ENCODE measurements around the gene NPC1. TPM values are rescaled to one million over a fixed set of nuclear protein-coding genes. Genes with fewer than 3 reads are reported as not detected.
"Not testable (repeated sequence)": the region's sequence is repeated elsewhere in the genome, so short reads cannot be mapped to it uniquely, and the experiment has no call there.

NPC1 gene
- total and polyA plus RNA-seq, 2 donors = 29.8 to 30.5 TPM

GRCh38 chr18:23503963-23504344 is 82.4 kb downstream of the NPC1 start:
- Histone ChIP-seq H3K4me1 (ENCODE audit: insufficient read depth) (peaks cover 2% of the 10 kb centered on the region), H3K4me3 (ENCODE audit: low read depth, low read length) (peak overlapping the region; percentile 98), H3K27ac (ENCODE audit: low read depth) (no peak overlapping the region), H3K36me3 (ENCODE audit: insufficient read depth) (peaks cover 2% of the 10 kb centered on the region)
- no peak for DNase-seq (ENCODE audit: extremely low spot score)
- 3% methylated on average over 21 of the region's 21 CpGs for WGBS

- Histone ChIP-seq H3K27ac (ENCODE audit: low read depth) (peak within 1 kb of the TSS; percentile 85), H3K4me1 (ENCODE audit: insufficient read depth) (peaks cover 2% of the 10 kb centered on the region), H3K36me3 (ENCODE audit: insufficient read depth) (peaks cover 2% of the 10 kb centered on the region), H3K4me3 (ENCODE audit: low read depth, low read length) (peak within 1 kb of the TSS; percentile 98)
- peak; percentile 76 for DNase-seq (ENCODE audit: extremely low spot score)
- WGBS = under 1% methylated on average over 110 of the region's 110 CpGs
These were observed 83.0 kb downstream of the NPC1 start, which contains the start of gene RMC1 for GRCh38 chr18:23503038-23503962. TSS of gene RMC1 (plus strand) at chr18:23503511. CDS start at chr18:23503619, 108 bp downstream.

- H3K4me3 ChIP-seq (ENCODE audit: low read depth, low read length) = peak overlapping the region; percentile 98
- H3K36me3 ChIP-seq (ENCODE audit: insufficient read depth) = no peaks in the 10 kb centered on the region
- H3K27ac ChIP-seq (ENCODE audit: low read depth) = peak overlapping the region; percentile 85
- H3K4me1 ChIP-seq (ENCODE audit: insufficient read depth) = peaks cover 2% of the 10 kb centered on the region
- no peak for DNase-seq (ENCODE audit: extremely low spot score)
- WGBS = 25% methylated on average over 6 of the region's 6 CpGs
These were observed 83.7 kb downstream of the NPC1 start for GRCh38 chr18:23502516-23503037.

- 87% methylated on average over 6 of the region's 6 CpGs for WGBS
- no peak for DNase-seq (ENCODE audit: extremely low spot score)
These were observed 84.7 kb downstream of the NPC1 start for GRCh38 chr18:23501626-23502025.

GRCh38 chr18:23499291-23499781 is 87.0 kb downstream of the NPC1 start:
- DNase-seq (ENCODE audit: extremely low spot score) = no peak
- H3K4me3 ChIP-seq (ENCODE audit: low read depth, low read length) = no peak overlapping the region
- WGBS = 30% methylated on average over 11 of the region's 11 CpGs
- H3K27ac ChIP-seq (ENCODE audit: low read depth) = no peak overlapping the region
- H3K4me1 ChIP-seq (ENCODE audit: insufficient read depth) = peaks cover 2% of the 10 kb centered on the region
- H3K36me3 ChIP-seq (ENCODE audit: insufficient read depth) = no peaks in the 10 kb centered on the region

More at GRCh38 chr18:23501626-23502025, 84.7 kb downstream of the NPC1 start:
- H3K4me3 ChIP-seq (ENCODE audit: low read depth, low read length) = no peak overlapping the region
- H3K36me3 ChIP-seq (ENCODE audit: insufficient read depth) = no peaks in the 10 kb centered on the region
- H3K4me1 ChIP-seq (ENCODE audit: insufficient read depth) = peaks cover 2% of the 10 kb centered on the region
- no peak overlapping the region for H3K27ac ChIP-seq (ENCODE audit: low read depth)

- Histone ChIP-seq H3K4me3 (ENCODE audit: low read depth, low read length) (no peak overlapping the region), H3K4me1 (ENCODE audit: insufficient read depth) (peaks cover 2% of the 10 kb centered on the region), H3K27ac (ENCODE audit: low read depth) (no peak overlapping the region), H3K36me3 (ENCODE audit: insufficient read depth) (no peaks in the 10 kb centered on the region)
- WGBS = 16% methylated on average over 5 of the region's 5 CpGs
- no peak for DNase-seq (ENCODE audit: extremely low spot score)
These were observed 87.4 kb downstream of the NPC1 start for GRCh38 chr18:23498877-23499276.

GRCh38 chr18:23498117-23498516 is 88.2 kb downstream of the NPC1 start:
- no peak overlapping the region for H3K4me3 ChIP-seq (ENCODE audit: low read depth, low read length)
- H3K36me3 ChIP-seq (ENCODE audit: insufficient read depth) = no peaks in the 10 kb centered on the region
- 62% methylated on average over 2 of the region's 2 CpGs for WGBS
- DNase-seq (ENCODE audit: extremely low spot score) = no peak
- peaks cover 2% of the 10 kb centered on the region for H3K4me1 ChIP-seq (ENCODE audit: insufficient read depth)
- no peak overlapping the region for H3K27ac ChIP-seq (ENCODE audit: low read depth)

GRCh38 chr18:23495723-23496440 is 90.4 kb downstream of the NPC1 start:
- 55% methylated on average over 12 of the region's 12 CpGs for WGBS
- Histone ChIP-seq H3K27ac (ENCODE audit: low read depth) (no peak overlapping the region), H3K36me3 (ENCODE audit: insufficient read depth) (no peaks in the 10 kb centered on the region), H3K4me3 (ENCODE audit: low read depth, low read length) (no peak overlapping the region), H3K4me1 (ENCODE audit: insufficient read depth) (peaks cover 2% of the 10 kb centered on the region)
- DNase-seq (ENCODE audit: extremely low spot score) = no peak

- WGBS = 91% methylated on average over 1 of the region's 1 CpG
- Histone ChIP-seq H3K4me3 (ENCODE audit: low read depth, low read length) (no peak overlapping the region), H3K36me3 (ENCODE audit: insufficient read depth) (no peaks in the 10 kb centered on the region), H3K4me1 (ENCODE audit: insufficient read depth) (peaks cover 2% of the 10 kb centered on the region), H3K27ac (ENCODE audit: low read depth) (no peak overlapping the region)
- DNase-seq (ENCODE audit: extremely low spot score) = no peak
These were observed 91.3 kb downstream of the NPC1 start for GRCh38 chr18:23494992-23495391.

- no peak for DNase-seq (ENCODE audit: extremely low spot score)
- WGBS = 78% methylated on average over 1 of the region's 1 CpG
- Histone ChIP-seq H3K36me3 (ENCODE audit: insufficient read depth) (no peaks in the 10 kb centered on the region), H3K4me3 (ENCODE audit: low read depth, low read length) (no peak overlapping the region), H3K4me1 (ENCODE audit: insufficient read depth) (no peaks in the 10 kb centered on the region), H3K27ac (ENCODE audit: low read depth) (no peak overlapping the region)
These were observed 92.7 kb downstream of the NPC1 start for GRCh38 chr18:23493654-23494053.

- H3K27ac ChIP-seq (ENCODE audit: low read depth); DNase-seq (ENCODE audit: extremely low spot score); H3K4me1 ChIP-seq (ENCODE audit: insufficient read depth); H3K4me3 ChIP-seq (ENCODE audit: low read depth, low read length); H3K36me3 ChIP-seq (ENCODE audit: insufficient read depth): not testable (repeated sequence)
- 80% methylated on average over 5 of the region's 5 CpGs for WGBS
These were observed 96.7 kb downstream of the NPC1 start for GRCh38 chr18:23489586-23489985.

- H3K36me3 ChIP-seq (ENCODE audit: insufficient read depth) = no peaks in the 10 kb centered on the region
- peak overlapping the region; percentile 79 for H3K27ac ChIP-seq (ENCODE audit: low read depth)
- no peak overlapping the region for H3K4me3 ChIP-seq (ENCODE audit: low read depth, low read length)
- WGBS = 33% methylated on average over 14 of the region's 14 CpGs
- DNase-seq (ENCODE audit: extremely low spot score) = no peak
- H3K4me1 ChIP-seq (ENCODE audit: insufficient read depth) = no peaks in the 10 kb centered on the region
These were observed 98.4 kb downstream of the NPC1 start for GRCh38 chr18:23487738-23488570.

GRCh38 chr18:23485386-23485785 is 100.9 kb downstream of the NPC1 start:
- Histone ChIP-seq H3K4me3 (ENCODE audit: low read depth, low read length) (no peak overlapping the region), H3K36me3 (ENCODE audit: insufficient read depth) (no peaks in the 10 kb centered on the region), H3K4me1 (ENCODE audit: insufficient read depth) (no peaks in the 10 kb centered on the region), H3K27ac (ENCODE audit: low read depth) (no peak overlapping the region)
- WGBS = 94% methylated on average over 7 of the region's 7 CpGs
- DNase-seq (ENCODE audit: extremely low spot score) = no peak

Measured in urinary bladder (tissue), 4 donors.